Measurements from ENCODE around the gene TSSK3.
"Not testable (repeated sequence)": the region's sequence is repeated elsewhere in the genome, so short reads cannot be mapped to it uniquely, and the experiment has no call there.

The TSSK3 gene

GRCh38 chr1:32338637-32339145 lies 23.6 kb upstream of the TSSK3 start:
- DNase-seq (ENCODE audit: low spot score): no peak

GRCh38 chr1:32339363-32339978 lies 22.9 kb upstream of the TSSK3 start:
- DNase-seq (ENCODE audit: low spot score): no peak

GRCh38 chr1:32341186-32341757 lies 21.1 kb upstream of the TSSK3 start:
- DNase-seq (ENCODE audit: low spot score): no peak

GRCh38 chr1:32341971-32342370 lies 20.4 kb upstream of the TSSK3 start:
- no peak for DNase-seq (ENCODE audit: low spot score)

- DNase-seq (ENCODE audit: low spot score): no peak
Observed at GRCh38 chr1:32342704-32343103, 19.6 kb upstream of the TSSK3 start.

- DNase-seq (ENCODE audit: low spot score): no peak
Observed at GRCh38 chr1:32345289-32345827, 17.0 kb upstream of the TSSK3 start.

- DNase-seq (ENCODE audit: low spot score): no peak
Observed at GRCh38 chr1:32346532-32347157, 15.7 kb upstream of the TSSK3 start.

- DNase-seq (ENCODE audit: low spot score): no peak
Observed at GRCh38 chr1:32349211-32349708, 13.1 kb upstream of the TSSK3 start.

- DNase-seq (ENCODE audit: low spot score): no peak
Observed at GRCh38 chr1:32350785-32351398, 11.4 kb upstream of the TSSK3 start.

- peak; percentile 89 for DNase-seq (ENCODE audit: low spot score)
Observed at GRCh38 chr1:32351399-32352238, 10.7 kb upstream of the TSSK3 start.

GRCh38 chr1:32352239-32352745 lies 10.0 kb upstream of the TSSK3 start:
- DNase-seq (ENCODE audit: low spot score): no peak

- no peak for DNase-seq (ENCODE audit: low spot score)
Observed at GRCh38 chr1:32352831-32353383, 9.4 kb upstream of the TSSK3 start.

GRCh38 chr1:32353431-32353830 lies 8.9 kb upstream of the TSSK3 start:
- no peak for DNase-seq (ENCODE audit: low spot score)

- DNase-seq (ENCODE audit: low spot score): no peak
Observed at GRCh38 chr1:32353886-32354570, 8.3 kb upstream of the TSSK3 start.

- DNase-seq (ENCODE audit: low spot score): not testable (repeated sequence)
Observed at GRCh38 chr1:32355778-32356177, 6.6 kb upstream of the TSSK3 start.

GRCh38 chr1:32356478-32356877 lies 5.9 kb upstream of the TSSK3 start:
- DNase-seq (ENCODE audit: low spot score): no peak

GRCh38 chr1:32357614-32358013 lies 4.7 kb upstream of the TSSK3 start:
- DNase-seq (ENCODE audit: low spot score): no peak

GRCh38 chr1:32358435-32358834 lies 3.9 kb upstream of the TSSK3 start:
- DNase-seq (ENCODE audit: low spot score): no peak

- DNase-seq (ENCODE audit: low spot score): no peak
Observed at GRCh38 chr1:32361308-32361673, 1.0 kb upstream of the TSSK3 start.

- no peak for DNase-seq (ENCODE audit: low spot score)
Observed at GRCh38 chr1:32361674-32362473, 465 bp upstream of the TSSK3 start.

Data from cerebellar cortex (tissue), 1 donor.